GM21576 (cell line): ENCODE measurements around the gene YWHAH.
"Not testable (repeated sequence)": the region's sequence is repeated elsewhere in the genome, so short reads cannot be mapped to it uniquely, and the experiment has no call there.

Source experiments
- ATAC-seq: cut with Tn5 transposase; IDR thresholded peaks from one replicate; pipeline ENCODE4 v1.9.1; 2021; ENCODE audit warnings: mild to moderate bottlenecking, moderate library complexity; ENCODE audit not compliant: unreplicated experiment

The YWHAH gene

DNA sequence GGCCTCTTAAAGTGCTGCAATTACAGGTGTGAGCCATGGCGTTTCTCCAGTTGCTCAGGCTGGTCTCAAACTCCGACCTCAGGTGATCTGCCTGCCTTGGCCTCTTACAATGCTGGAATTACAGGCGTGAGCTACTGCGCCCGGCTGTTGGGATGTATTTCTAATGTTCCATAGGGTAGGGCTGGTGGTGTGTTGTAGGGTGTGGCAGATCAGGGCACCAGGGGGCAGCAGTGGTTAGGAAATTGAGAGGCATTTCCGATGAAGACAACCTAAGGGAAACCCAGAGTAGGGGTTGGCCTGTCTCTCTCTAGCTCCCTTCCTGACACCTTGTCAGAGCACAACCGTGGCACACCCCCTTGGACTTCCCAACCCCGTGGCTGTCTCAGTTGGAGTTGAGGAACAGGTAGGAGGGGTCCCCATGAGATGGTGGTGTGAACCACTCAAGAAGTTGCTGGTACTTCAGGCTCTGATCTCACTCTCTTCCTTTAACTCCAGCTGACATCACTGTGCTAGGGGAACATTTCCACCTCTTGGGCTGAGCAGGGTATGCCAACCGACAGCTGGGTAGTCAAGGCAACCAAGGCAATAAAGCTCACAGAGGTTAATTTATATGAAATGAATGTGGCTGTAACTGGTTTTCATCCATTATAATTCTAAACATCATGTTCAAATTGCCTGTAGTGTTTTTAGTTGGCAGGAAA lies 33.0 kb downstream of the YWHAH start:
- ATAC-seq = no peak

- no peak for ATAC-seq
Observed at GRCh38 chr22:31977939-31978338, 33.6 kb downstream of the YWHAH start.

DNA sequence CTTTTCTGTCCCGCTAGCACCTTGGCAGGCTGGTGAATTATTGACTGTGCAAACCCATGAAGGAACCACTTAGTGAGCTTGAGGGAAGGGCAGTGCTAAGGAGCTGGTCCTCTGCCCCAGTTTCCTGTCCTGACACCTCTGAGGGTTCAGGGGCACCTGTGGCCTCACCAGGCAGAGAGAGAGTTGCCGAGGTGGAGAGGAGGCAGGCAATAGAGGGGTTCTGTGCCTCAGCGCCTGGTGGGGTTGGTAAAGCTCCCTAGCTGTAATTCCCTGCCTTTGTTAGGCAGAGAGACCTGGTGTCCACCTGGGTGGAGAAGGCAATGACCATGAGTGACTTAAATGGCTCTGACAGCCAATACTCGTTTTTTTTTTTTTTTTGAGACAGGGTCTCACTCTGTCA lies 36.3 kb downstream of the YWHAH start:
- ATAC-seq = no peak

DNA sequence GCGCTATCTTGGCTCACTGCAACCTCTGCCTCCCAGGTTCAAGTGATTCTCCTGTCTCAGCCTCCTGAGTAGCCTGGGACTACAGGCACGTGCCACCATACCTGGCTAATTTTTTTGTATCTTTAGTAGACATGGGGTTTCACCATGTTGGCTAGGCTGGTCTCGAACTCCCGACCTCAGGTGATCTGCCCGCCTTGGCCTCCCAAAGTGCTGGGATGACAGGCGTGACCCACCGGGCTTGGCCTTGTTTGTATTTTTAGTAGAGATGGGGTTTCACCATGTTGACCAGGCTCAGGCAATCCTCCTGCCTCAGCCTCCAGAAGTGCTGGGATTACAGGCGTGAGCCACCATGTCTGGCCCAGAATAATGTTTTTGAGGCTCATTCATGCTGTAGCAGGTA lies 37.6 kb downstream of the YWHAH start:
- ATAC-seq = not testable (repeated sequence)

DNA sequence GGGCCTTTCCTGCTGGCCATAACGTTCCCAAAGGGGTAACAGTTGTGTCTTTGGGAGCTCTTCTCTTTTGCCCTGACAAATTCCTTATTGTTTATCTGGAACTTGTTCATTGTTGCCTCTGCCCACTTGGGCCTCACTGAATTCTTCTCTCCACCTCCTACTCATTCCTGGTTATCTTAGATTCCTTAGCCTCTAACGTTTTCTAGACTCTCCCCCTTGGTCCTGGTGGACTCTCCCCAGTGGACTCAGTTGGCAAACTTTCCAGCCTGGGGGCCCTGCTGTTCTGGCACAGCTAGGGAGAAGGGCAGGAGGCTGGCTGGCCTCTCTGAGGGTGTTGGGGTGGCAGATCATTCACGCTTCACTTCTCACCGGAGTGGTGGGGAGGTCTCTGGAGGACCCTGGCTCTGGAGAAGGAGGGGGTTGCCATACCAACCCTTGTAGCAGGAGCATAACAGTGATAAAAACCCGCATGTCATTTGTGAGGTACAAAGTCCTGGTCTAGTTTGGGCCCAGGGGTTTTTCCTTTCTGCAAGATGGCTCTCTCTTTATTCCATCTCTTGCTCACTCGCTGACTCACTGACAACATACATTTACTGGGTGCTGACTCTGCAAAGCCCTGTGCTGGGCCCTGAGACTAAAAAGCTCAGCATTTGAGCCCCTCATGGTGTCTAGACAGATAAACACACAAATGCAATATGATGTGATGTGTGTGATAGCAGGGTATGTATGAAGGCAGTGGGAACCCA lies 39.7 kb downstream of the YWHAH start:
- ATAC-seq = no peak

- no peak for ATAC-seq
Observed at GRCh38 chr22:31987218-31987617, 42.9 kb downstream of the YWHAH start.

DNA sequence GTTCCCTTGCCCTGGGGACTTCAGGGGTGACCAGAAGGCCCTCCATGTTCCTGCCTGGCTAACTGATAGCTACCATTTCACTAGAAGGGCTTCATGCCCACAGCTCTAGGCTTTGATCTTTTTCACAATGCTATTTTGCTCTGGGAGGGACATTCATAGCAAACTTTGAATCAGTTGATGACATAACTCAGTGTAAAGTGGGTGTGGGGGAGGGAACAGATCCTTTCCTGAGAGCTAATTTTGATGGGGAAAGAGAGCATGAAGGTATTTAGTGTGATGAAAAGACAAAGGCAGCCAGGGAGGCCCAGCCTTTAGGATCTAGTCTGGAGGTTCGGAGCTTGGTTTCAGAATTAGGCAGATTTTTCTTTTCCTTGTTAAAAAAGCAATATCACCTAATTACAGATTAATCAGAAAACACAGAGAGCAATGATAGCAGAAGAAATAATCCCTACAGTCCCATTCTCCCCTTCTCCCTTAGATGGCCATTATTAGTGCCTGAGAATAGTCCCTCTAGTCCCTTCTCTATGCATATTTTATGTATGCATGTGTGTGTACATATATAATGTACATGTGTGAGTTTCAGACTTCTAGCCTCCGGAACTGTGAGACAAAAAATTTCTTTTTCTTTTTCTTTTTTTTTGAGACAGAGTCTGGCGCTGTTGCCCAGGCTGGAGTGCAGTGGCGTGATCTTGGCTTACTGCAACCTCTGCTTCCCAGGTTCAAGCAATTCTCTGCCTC lies 46.9 kb downstream of the YWHAH start:
- ATAC-seq = no peak

DNA sequence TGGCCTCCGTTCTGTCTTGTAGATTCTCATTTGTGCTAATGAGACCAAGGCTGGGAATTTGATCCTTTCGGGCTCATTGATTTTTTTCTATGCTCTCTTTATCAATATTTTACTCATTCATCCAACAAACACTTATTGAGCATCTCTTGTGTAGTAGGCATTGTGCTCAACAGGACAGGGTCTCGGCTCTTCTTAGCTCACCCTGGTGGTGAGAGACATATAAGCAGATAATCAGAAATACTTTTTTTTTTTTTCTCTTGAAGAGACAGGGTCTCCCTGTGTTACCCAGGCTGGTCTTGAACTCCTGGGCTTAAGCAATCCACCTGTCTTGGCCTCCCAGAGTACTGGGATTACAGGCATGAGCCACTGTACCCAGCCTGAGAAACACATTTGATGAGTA lies 50.7 kb downstream of the YWHAH start:
- ATAC-seq = no peak

DNA sequence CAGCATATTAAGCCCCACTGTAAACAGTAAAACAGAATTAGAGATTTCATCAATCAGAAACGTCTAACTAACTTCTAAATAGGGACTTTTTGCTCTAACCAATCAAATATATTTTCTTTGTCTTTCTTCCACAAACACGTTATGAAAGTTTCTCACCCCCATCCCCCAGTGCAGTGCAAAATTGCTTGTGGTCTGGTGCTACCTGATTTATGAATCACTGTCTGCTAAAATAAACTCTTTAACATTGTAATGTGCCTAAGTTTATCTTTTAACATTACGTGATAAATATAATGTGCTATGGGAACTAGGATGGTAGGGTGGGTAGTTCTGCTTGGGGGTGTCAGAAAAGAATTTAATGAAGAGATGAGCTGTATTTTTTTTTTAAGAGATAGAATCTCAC lies 51.5 kb downstream of the YWHAH start:
- ATAC-seq = no peak

GRCh38 chr22:31998784-31999385 lies 54.5 kb downstream of the YWHAH start:
- no peak for ATAC-seq

- ATAC-seq = no peak
Observed at GRCh38 chr22:32000181-32000580, 55.8 kb downstream of the YWHAH start.

DNA sequence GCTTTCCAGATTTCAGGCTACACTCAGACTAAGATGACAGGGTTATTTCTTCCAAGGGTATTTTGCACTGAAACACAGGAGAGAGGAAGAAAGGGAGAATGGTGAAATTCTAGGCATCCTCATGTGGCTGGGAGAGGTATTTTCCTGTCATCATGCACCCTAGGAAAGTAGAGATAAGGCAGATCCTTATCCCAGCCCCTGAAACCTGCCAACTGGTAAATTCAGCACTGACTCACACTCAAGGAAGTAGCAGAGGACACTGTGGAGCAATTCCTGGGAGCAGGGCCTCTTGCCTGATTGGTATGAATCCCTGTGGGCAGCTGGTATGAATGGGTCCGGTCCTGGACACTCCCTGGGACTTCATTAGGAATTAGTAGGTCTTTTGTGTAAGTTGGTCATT lies 61.1 kb downstream of the YWHAH start:
- ATAC-seq = no peak
